Common myeloid progenitor, CD34-positive (primary cell): ENCODE results near the gene RNF144B.
"Not testable (repeated sequence)": the region's sequence is repeated elsewhere in the genome, so short reads cannot be mapped to it uniquely, and the experiment has no call there.

Experiments
- CTCF ChIA-PET: fragments of 350-600 bp; sonication (Branson Sonifier 250); formaldehyde crosslinking; loops from one replicate; lab custom pipeline; 2021; ENCODE audit warnings: antibody characterized with exemption; lab: Charles Lee
- POLR2A ChIA-PET: fragments of 350-600 bp; sonication (Branson Sonifier 250); formaldehyde crosslinking; loops from one replicate; lab custom pipeline; 2021; ENCODE audit warnings: antibody characterized with exemption; lab: Charles Lee
- DNase-seq, 3 donors: peaks; one replicate each; pipeline versions ENCODE4 v3.0.0 to v3.0.0-alpha.2; 2013
- H3K27ac ChIP-seq, 2 experiments: 1 replicate in 1 of 2; 2 replicates in 1 of 2; pipeline ENCODE4 v1.7.0; 2013; ENCODE audit warnings: inconsistent platforms in 2 of 2, low read length in 2 of 2, mild to moderate bottlenecking in 2 of 2, low read depth in 1 of 2, moderate library complexity in 1 of 2; ENCODE audit not compliant: severe bottlenecking in 2 of 2, insufficient read depth in 1 of 2, poor library complexity in 1 of 2
- H3K27me3 ChIP-seq, 5 experiments: replicated peaks in 2 of 5; 1 replicate in 3 of 5; 2 replicates in 2 of 5; pipeline versions ENCODE4 v1.6.1 to v1.7.0; 2013; ENCODE audit warnings: low read length in 4 of 5, mild to moderate bottlenecking in 2 of 5, moderate library complexity in 2 of 5, inconsistent platforms in 1 of 5; ENCODE audit not compliant: insufficient read depth in 5 of 5, control insufficient read depth in 4 of 5
- H3K36me3 ChIP-seq, 4 experiments: 1 replicate in 2 of 4; 2 replicates in 2 of 4; pipeline versions ENCODE4 v1.6.1 to v1.7.0; 2013; ENCODE audit warnings: low read length in 3 of 4, control low read depth in 1 of 4, mild to moderate bottlenecking in 1 of 4; ENCODE audit not compliant: control insufficient read depth in 4 of 4, insufficient read depth in 4 of 4
- H3K4me1 ChIP-seq, 4 experiments: 1 replicate in 3 of 4; 2 replicates in 1 of 4; pipeline versions ENCODE4 v1.6.1 to v1.7.1; 2013; ENCODE audit warnings: low read length in 3 of 4, mild to moderate bottlenecking in 3 of 4, control low read depth in 1 of 4, inconsistent platforms in 1 of 4, moderate library complexity in 1 of 4; ENCODE audit not compliant: control insufficient read depth in 4 of 4, insufficient read depth in 4 of 4; ENCODE audit errors: control extremely low read depth in 1 of 4
- H3K4me3 ChIP-seq, 7 experiments: 1 replicate in 4 of 7; 2 replicates in 3 of 7; pipeline versions ENCODE4 v1.5.1 to v1.7.0; 2013; ENCODE audit warnings: mild to moderate bottlenecking in 7 of 7, low read length in 6 of 7, moderate library complexity in 6 of 7, inconsistent platforms in 2 of 7, low read depth in 2 of 7, control low read depth in 1 of 7; ENCODE audit not compliant: insufficient read depth in 4 of 7, control insufficient read depth in 1 of 7; ENCODE audit errors: extremely low read depth in 1 of 7
- H3K9me3 ChIP-seq, 5 experiments: 1 replicate in 4 of 5; 2 replicates in 1 of 5; pipeline versions ENCODE4 v1.6.1 to v1.7.1; 2013; ENCODE audit warnings: low read length in 4 of 5, mild to moderate bottlenecking in 2 of 5, inconsistent platforms in 1 of 5, low read depth in 1 of 5, moderate library complexity in 1 of 5; ENCODE audit not compliant: control insufficient read depth in 4 of 5, insufficient read depth in 2 of 5; ENCODE audit errors: control extremely low read depth in 1 of 5
- WGBS: methylation state at CpG from one replicate; pipeline ENCODE4 v1.1.5; 2013; ENCODE audit not compliant: insufficient coverage; 5-methylcytosine and 5-hydroxymethylcytosine counted together

RNF144B gene

GRCh38 chr6:18458086-18458485, 70.9 kb downstream of the RNF144B start:
- CTCF ChIA-PET = interaction anchor here (1.6 kb wide), 1 partner anchor 31 kb away, joined by 3 read pairs; no protein-coding TSS in a partner anchor
- POLR2A ChIA-PET, H3K27ac ChIP-seq, H3K4me3 ChIP-seq, H3K4me1 ChIP-seq, DNase-seq, H3K27me3 ChIP-seq, H3K9me3 ChIP-seq: not testable (repeated sequence)
- WGBS = 96% methylated on average over 5 of the region's 6 CpGs
- H3K36me3 ChIP-seq = peaks cover 6 to 56% (median 19%) of the 10 kb centered on the region in 4 experiments

GRCh38 chr6:18463429-18463828, 76.3 kb downstream of the RNF144B start:
- WGBS = 100% methylated on average over 2 of the region's 3 CpGs
- peaks cover 0 to 6% (median 0%) of the 10 kb centered on the region in 5 experiments for H3K9me3 ChIP-seq
- DNase-seq = no peak
- H3K4me3 ChIP-seq = no peak overlapping the region
- H3K36me3 ChIP-seq = peaks cover 26 to 86% (median 35%) of the 10 kb centered on the region in 4 experiments
- no peaks in the 10 kb centered on the region for H3K4me1 ChIP-seq
- CTCF ChIA-PET = interaction anchor here (1.3 kb wide), 1 partner anchor 140 kb away, joined by 3 read pairs; no protein-coding TSS in a partner anchor
- H3K27me3 ChIP-seq = no peaks in the 10 kb centered on the region
- POLR2A ChIA-PET = no interaction called here
- H3K27ac ChIP-seq = no peak overlapping the region

- Histone ChIP-seq H3K36me3 (peaks cover 26 to 78% (median 34%) of the 10 kb centered on the region in 4 experiments), H3K27me3 (no peaks in the 10 kb centered on the region), H3K4me1 (no peaks in the 10 kb centered on the region), H3K4me3 (no peak overlapping the region), H3K27ac (no peak overlapping the region), H3K9me3 (peaks cover 0 to 6% (median 0%) of the 10 kb centered on the region in 5 experiments)
- ChIA-PET CTCF (no interaction called here), POLR2A (no interaction called here)
- no peak for DNase-seq
- WGBS = 83% methylated on average over 1 of the region's 2 CpGs
Measured at GRCh38 chr6:18464176-18464575, 77.0 kb downstream of the RNF144B start.

GRCh38 chr6:18465410-18466154, 78.4 kb downstream of the RNF144B start:
- 96% methylated on average over 4 of the region's 5 CpGs for whole genome bisulfite sequencing
- Histone ChIP-seq H3K27me3 (no peaks in the 10 kb centered on the region), H3K27ac (no peak overlapping the region), H3K4me1 (no peaks in the 10 kb centered on the region), H3K9me3 (no peaks in the 10 kb centered on the region), H3K36me3 (peaks cover 19 to 64% (median 29%) of the 10 kb centered on the region in 4 experiments), H3K4me3 (no peak overlapping the region)
- POLR2A ChIA-PET = interaction anchor here (0.5 kb wide), 1 partner anchor 16 kb away, joined by 3 read pairs; no protein-coding TSS in a partner anchor
- no peak for DNase-seq
- CTCF ChIA-PET = interaction anchor here (0.9 kb wide), 1 partner anchor 138 kb away, joined by 3 read pairs; no protein-coding TSS in a partner anchor

- CTCF ChIA-PET = no interaction called here
- 100% methylated on average over 1 of the region's 5 CpGs for whole genome bisulfite sequencing
- H3K9me3 ChIP-seq = no peaks in the 10 kb centered on the region
- DNase-seq = no peak
- POLR2A ChIA-PET = no interaction called here
- peaks cover 18 to 44% (median 24%) of the 10 kb centered on the region in 4 experiments for H3K36me3 ChIP-seq
- H3K27me3 ChIP-seq = no peaks in the 10 kb centered on the region
- no peak overlapping the region for H3K27ac ChIP-seq
- H3K4me3 ChIP-seq = no peak overlapping the region
- no peaks in the 10 kb centered on the region for H3K4me1 ChIP-seq
Measured at GRCh38 chr6:18467741-18468502, 80.8 kb downstream of the RNF144B start.

- no peak for DNase-seq
- no peak overlapping the region for H3K27ac ChIP-seq
- 100% methylated on average over 1 of the region's 3 CpGs for WGBS
- H3K27me3 ChIP-seq = no peaks in the 10 kb centered on the region
- ChIA-PET CTCF (no interaction called here), POLR2A (no interaction called here)
- no peaks in the 10 kb centered on the region for H3K9me3 ChIP-seq
- no peak overlapping the region for H3K4me3 ChIP-seq
- no peaks in the 10 kb centered on the region for H3K4me1 ChIP-seq
- H3K36me3 ChIP-seq = peaks cover 18 to 39% (median 20%) of the 10 kb centered on the region in 4 experiments
Measured at GRCh38 chr6:18468503-18468843, 81.3 kb downstream of the RNF144B start.

GRCh38 chr6:18469536-18469935, 82.4 kb downstream of the RNF144B start:
- 100% methylated on average over 1 of the region's 3 CpGs for WGBS
- ChIA-PET POLR2A (no interaction called here), CTCF (no interaction called here)
- Histone ChIP-seq H3K27me3 (no peaks in the 10 kb centered on the region), H3K36me3 (peaks cover 14 to 28% (median 15%) of the 10 kb centered on the region in 4 experiments), H3K4me3 (no peak overlapping the region), H3K27ac (no peak overlapping the region), H3K9me3 (no peaks in the 10 kb centered on the region), H3K4me1 (no peaks in the 10 kb centered on the region)
- no peak for DNase-seq
